ENCODE results near the gene STOML1. TPM values are rescaled to one million over a fixed set of nuclear protein-coding genes. Genes with fewer than 3 reads are reported as not detected.

STOML1 gene
- total and polyA plus RNA-seq, 2 experiments from 2014 or later, result 2.3 to 2.4 TPM

DNA sequence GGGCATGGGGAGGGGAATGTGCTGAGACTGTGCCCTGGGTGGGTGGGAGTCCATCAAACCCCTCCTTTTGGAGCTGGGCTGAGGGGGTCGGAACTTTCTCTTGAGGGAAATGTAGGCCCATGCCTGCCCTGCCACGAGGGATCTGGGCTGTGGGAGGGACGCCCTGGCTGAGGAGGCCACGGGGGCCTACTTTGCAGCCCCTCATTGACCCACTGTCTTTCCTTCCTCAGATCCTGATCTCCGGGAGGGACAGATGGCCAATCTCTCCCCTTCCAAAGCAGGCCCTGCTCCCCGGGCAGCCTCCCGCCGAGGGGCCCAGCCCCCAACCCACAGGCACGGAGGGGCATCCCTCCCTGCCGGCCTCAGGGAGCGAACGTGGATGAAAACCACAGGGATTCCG, 40.5 kb downstream of the STOML1 start:
- peak overlapping the region; percentile 88; the same call in 1 of the 2 replicates for H2AFZ ChIP-seq

DNA sequence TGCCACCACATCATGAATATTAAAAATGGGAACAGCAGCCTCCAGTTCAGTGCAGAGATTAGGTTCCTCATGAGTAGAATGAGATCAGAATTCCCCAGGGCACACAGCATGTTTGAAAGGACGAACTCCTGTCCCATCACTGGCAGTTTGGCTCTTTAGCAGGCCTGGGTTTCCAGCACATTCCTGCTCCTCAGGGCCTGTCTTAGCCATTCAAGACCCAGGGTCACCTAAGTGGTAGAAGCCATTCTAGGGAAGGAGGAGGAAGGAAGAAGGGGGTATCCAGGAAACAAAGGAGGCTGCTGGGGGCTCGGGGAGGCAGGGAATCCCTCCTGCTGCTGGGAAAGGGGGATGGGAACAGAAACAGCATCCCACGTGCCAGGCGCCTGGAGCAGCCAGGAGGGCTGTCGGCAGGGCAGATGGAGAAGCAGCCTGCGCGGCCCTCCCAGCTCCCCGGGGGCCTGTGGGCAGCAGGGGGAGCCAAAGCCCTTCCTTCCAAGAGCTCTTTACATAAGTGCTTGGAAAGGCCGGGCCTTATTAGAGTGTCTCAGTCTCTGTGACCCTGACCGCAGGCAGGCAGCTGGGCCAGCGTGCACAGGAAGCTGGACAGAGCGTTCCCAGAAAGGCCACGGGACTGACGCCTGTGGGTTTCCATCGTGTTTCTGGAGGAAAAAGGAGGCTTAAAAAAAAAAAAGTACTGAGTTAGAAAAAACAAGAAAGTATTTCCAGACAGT, 41.1 kb downstream of the STOML1 start:
- H3K27ac ChIP-seq (ENCODE audit: low read depth), result no peak overlapping the region
- Mint-ChIP-seq H3K27me3 (ENCODE audit: insufficient read depth, low read depth, poor library complexity) (peaks cover 24% of the 10 kb centered on the region), H3K9me3 (no peaks in the 10 kb centered on the region), H3K36me3 (ENCODE audit: low read depth) (no peaks in the 10 kb centered on the region; the same call in 2 of the 3 replicates), H3K4me1 (peaks cover 22% of the 10 kb centered on the region), H3K27ac (peak overlapping the region; percentile 88), H3K4me3 (peak overlapping the region; percentile 41; the same call in 2 of the 3 replicates)
- no peaks in the 10 kb centered on the region for H3K36me3 ChIP-seq (ENCODE audit: insufficient read depth)
- no peaks in the 10 kb centered on the region for H3K9me2 ChIP-seq (ENCODE audit: insufficient read depth)
- H4K20me1 ChIP-seq (replicated peaks; ENCODE audit: insufficient read depth), result no peaks in the 10 kb centered on the region
- peak overlapping the region; percentile 91 for H2AFZ ChIP-seq
- H3K4me2 ChIP-seq, result peak overlapping the region; percentile 51; the same call in 1 of the 2 replicates
- peak; percentile 96 for DNase-seq (ENCODE audit: low spot score)
- no peaks in the 10 kb centered on the region for H3K27me3 ChIP-seq (ENCODE audit: insufficient read depth)
- no peak overlapping the region for H3K4me3 ChIP-seq
- no peaks in the 10 kb centered on the region for H3F3A ChIP-seq (replicated peaks; ENCODE audit: low read depth)
- H3K4me1 ChIP-seq (ENCODE audit: insufficient read depth), result peaks cover 4% of the 10 kb centered on the region; the same call in 1 of the 2 replicates
- no peaks in the 10 kb centered on the region for H3K79me2 ChIP-seq (replicated peaks; ENCODE audit: insufficient read depth)
- ATAC-seq, result peak; percentile 96
- TF ChIP-seq NANOG (IDR thresholded peaks at IDR 0.05; ENCODE audit: borderline replicate concordance) (no peak), ZNF331 (CRISPR knock-in tag; IDR thresholded peaks at IDR 0.05; ENCODE audit: low read depth) (no peak), CREB1 (CRISPR knock-in tag; IDR thresholded peaks at IDR 0.05; ENCODE audit: low read depth) (no peak), EZH2 (IDR thresholded peaks at IDR 0.05; ENCODE audit: low read depth, unreplicated experiment) (no peak), JUNB (IDR thresholded peaks at IDR 0.05; ENCODE audit: unreplicated experiment) (no peak), POLR2AphosphoS5 (IDR thresholded peaks at IDR 0.05; ENCODE audit: low read depth) (peak; percentile 40; the same call in 1 of the 2 replicates), ZNF114 (CRISPR knock-in tag; IDR thresholded peaks at IDR 0.05) (no peak)
- TF ChIP-seq, protein P1, sequence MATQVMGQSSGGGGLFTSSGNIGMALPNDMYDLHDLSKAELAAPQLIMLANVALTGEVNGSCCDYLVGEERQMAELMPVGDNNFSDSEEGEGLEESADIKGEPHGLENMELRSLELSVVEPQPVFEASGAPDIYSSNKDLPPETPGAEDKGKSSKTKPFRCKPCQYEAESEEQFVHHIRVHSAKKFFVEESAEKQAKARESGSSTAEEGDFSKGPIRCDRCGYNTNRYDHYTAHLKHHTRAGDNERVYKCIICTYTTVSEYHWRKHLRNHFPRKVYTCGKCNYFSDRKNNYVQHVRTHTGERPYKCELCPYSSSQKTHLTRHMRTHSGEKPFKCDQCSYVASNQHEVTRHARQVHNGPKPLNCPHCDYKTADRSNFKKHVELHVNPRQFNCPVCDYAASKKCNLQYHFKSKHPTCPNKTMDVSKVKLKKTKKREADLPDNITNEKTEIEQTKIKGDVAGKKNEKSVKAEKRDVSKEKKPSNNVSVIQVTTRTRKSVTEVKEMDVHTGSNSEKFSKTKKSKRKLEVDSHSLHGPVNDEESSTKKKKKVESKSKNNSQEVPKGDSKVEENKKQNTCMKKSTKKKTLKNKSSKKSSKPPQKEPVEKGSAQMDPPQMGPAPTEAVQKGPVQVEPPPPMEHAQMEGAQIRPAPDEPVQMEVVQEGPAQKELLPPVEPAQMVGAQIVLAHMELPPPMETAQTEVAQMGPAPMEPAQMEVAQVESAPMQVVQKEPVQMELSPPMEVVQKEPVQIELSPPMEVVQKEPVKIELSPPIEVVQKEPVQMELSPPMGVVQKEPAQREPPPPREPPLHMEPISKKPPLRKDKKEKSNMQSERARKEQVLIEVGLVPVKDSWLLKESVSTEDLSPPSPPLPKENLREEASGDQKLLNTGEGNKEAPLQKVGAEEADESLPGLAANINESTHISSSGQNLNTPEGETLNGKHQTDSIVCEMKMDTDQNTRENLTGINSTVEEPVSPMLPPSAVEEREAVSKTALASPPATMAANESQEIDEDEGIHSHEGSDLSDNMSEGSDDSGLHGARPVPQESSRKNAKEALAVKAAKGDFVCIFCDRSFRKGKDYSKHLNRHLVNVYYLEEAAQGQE (IDR thresholded peaks at IDR 0.05; ENCODE audit: unreplicated experiment), result no peak

More for the DNA sequence above, 40.5 kb downstream of the STOML1 start:
- Histone ChIP-seq H3F3A (replicated peaks; ENCODE audit: low read depth) (no peaks in the 10 kb centered on the region), H4K20me1 (replicated peaks; ENCODE audit: insufficient read depth) (no peaks in the 10 kb centered on the region), H3K4me1 (ENCODE audit: insufficient read depth) (peaks cover 4% of the 10 kb centered on the region; the same call in 1 of the 2 replicates), H3K79me2 (replicated peaks; ENCODE audit: insufficient read depth) (no peaks in the 10 kb centered on the region), H3K4me2 (peak overlapping the region; percentile 51; the same call in 1 of the 2 replicates), H3K27ac (ENCODE audit: low read depth) (no peak overlapping the region), H3K36me3 (ENCODE audit: insufficient read depth) (no peaks in the 10 kb centered on the region), H3K4me3 (no peak overlapping the region), H3K27me3 (ENCODE audit: insufficient read depth) (no peaks in the 10 kb centered on the region), H3K9me2 (ENCODE audit: insufficient read depth) (no peaks in the 10 kb centered on the region)
- ATAC-seq, result peak; percentile 12
- DNase-seq (ENCODE audit: low spot score), result peak; percentile 5
- Mint-ChIP-seq H3K27me3 (ENCODE audit: insufficient read depth, low read depth, poor library complexity) (peaks cover 21% of the 10 kb centered on the region), H3K4me1 (peaks cover 22% of the 10 kb centered on the region), H3K27ac (peak overlapping the region; percentile 88; the same call in 1 of the 2 replicates), H3K4me3 (0 out of 3 replicates have a peak overlapping the region, but pooled peaks have one; percentile 41), H3K36me3 (ENCODE audit: low read depth) (no peaks in the 10 kb centered on the region; the same call in 2 of the 3 replicates), H3K9me3 (no peaks in the 10 kb centered on the region)
- TF ChIP-seq ZNF331 (CRISPR knock-in tag; IDR thresholded peaks at IDR 0.05; ENCODE audit: low read depth) (no peak), NANOG (IDR thresholded peaks at IDR 0.05; ENCODE audit: borderline replicate concordance) (no peak), POLR2AphosphoS5 (IDR thresholded peaks at IDR 0.05; ENCODE audit: low read depth) (no peak; the same call in 1 of the 2 replicates), CREB1 (CRISPR knock-in tag; IDR thresholded peaks at IDR 0.05; ENCODE audit: low read depth) (no peak), ZNF114 (CRISPR knock-in tag; IDR thresholded peaks at IDR 0.05) (no peak)
- TF ChIP-seq, protein P1 (IDR thresholded peaks at IDR 0.05; ENCODE audit: unreplicated experiment), result no peak
- TF ChIP-seq, protein P2, sequence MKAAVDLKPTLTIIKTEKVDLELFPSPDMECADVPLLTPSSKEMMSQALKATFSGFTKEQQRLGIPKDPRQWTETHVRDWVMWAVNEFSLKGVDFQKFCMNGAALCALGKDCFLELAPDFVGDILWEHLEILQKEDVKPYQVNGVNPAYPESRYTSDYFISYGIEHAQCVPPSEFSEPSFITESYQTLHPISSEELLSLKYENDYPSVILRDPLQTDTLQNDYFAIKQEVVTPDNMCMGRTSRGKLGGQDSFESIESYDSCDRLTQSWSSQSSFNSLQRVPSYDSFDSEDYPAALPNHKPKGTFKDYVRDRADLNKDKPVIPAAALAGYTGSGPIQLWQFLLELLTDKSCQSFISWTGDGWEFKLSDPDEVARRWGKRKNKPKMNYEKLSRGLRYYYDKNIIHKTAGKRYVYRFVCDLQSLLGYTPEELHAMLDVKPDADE (IDR thresholded peaks at IDR 0.05), result no peak
